Keratinocyte (primary cell): ENCODE measurements around the gene ADGRA1.

Experiments
- CTCF ChIP-seq, 3 experiments: IDR thresholded peaks in 1 of 3; conservative IDR thresholded peaks in 1 of 3; optimal IDR thresholded peaks in 1 of 3; 2 replicates in 2 of 3; 3 replicates in 1 of 3; pipeline versions ENCODE3 to v1.5.1; 2011; ENCODE audit warnings: low read length in 3 of 3, mild to moderate bottlenecking in 3 of 3, moderate library complexity in 2 of 3, control low read depth in 1 of 3, inconsistent platforms in 1 of 3; ENCODE audit not compliant: insufficient read depth in 2 of 3; ENCODE audit errors: extremely low read depth in 1 of 3
- EZH2 ChIP-seq: IDR thresholded peaks from one replicate; pipeline ENCODE4 v1.6.1; 2012; ENCODE audit warnings: inconsistent platforms, mild to moderate bottlenecking, low read length, moderate library complexity

DNA sequence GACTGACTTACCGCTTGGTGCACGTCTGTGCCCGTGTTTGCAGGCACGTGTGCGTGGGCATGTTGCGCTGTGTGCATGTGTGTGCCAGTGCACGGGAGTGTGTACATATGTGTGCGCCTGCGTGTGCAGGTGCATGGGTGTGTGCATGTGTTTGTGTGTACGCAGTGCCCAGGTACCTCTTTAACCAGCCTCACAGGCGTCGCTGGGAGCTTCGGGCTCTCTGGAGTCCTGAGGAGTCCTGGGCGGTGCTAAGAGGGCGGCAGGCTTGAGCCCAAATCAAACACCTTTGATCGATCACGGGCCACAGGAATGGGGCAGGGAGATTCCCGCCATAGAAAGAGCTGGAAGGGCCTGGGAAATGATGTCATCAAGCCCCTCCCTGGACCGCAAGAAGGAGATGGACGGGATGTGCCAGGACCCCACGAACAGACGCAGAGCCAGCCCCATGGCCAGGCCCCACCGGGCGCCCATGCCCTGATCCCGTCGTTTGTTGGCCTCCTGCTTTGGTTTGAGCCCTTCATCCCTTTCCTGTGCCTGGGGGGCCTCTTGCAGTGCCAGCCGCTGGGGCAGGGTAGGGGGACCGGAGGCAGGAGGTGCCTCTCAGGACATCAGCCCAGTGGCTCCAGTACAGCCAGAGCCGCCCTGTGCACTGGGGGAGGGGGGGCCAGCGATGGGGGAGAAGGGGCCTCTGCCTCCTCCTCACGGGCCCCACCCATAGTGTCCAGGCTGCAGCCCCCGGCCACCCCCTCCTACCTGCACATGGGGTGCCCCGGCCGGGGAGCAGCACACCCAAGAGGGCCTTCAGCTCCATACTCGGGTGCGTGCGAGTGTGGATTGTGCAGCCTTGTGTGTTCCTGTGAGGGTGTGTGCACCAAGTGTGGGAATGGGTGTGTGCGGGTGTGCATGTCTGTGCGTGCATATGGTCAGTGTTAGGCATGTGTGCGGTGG lies 78.1 kb downstream of the ADGRA1 start:
- no peak for TF ChIP-seq CTCF (optimal IDR thresholded peaks at IDR 0.05 in 1 of 3, IDR thresholded peaks at IDR 0.05 in 1 of 3, conservative IDR thresholded peaks at IDR 0.05 in 1 of 3; ENCODE audit: extremely low read depth in 1 of 3, insufficient read depth in 2 of 3, low read length in 3 of 3)
- no peak for TF ChIP-seq EZH2
